K562 (cell line): Measurements from ENCODE around the gene CDK14. TPM values are rescaled to one million over a fixed set of nuclear protein-coding genes. Genes with fewer than 3 reads are reported as not detected.

Experiments
- ATAC-seq: fragments of 200-7000 bp; cut with Tn5 transposase; 3 replicates; pipeline ENCODE4 v1.9.1; 2020; ENCODE audit warnings: moderate library complexity
- BruUV-seq: library from RNA; stranded (reverse); fragments of 400-500 nt; replicated peaks from 2 replicates; lab custom pipeline; 2021; lab: Mats Ljungman, UMichigan
- CTCF ChIA-PET: fragments of 300-600 bp; formaldehyde crosslinking; extraction: SDS; loops from one replicate; lab custom pipeline; 2021; ENCODE audit warnings: low intra/inter-chr PET ratio; lab: Yijun Ruan, JAX
- POLR2A ChIA-PET: fragments of 300-600, 350-650 bp; sonication (Branson Sonifier 250); formaldehyde crosslinking; extraction: SDS; loops from one replicate; lab custom pipeline; 2021; ENCODE audit warnings: antibody characterized with exemption, inconsistent platforms; lab: Yijun Ruan, JAX
- DNase-seq, 4 experiments: peaks; one replicate each; pipeline versions ENCODE4 v3.0.0 to v3.0.0-alpha.2; 2011 to 2018; ENCODE audit warnings: low spot score in 3 of 4, mixed read lengths in 3 of 4; ENCODE audit errors: extremely low read depth in 1 of 4
- FAIRE-seq: peaks from 2 replicates; lab custom pipeline; 2011; peaks lifted over from hg19 to GRCh38; lab: Jason Lieb, UNC
- H2AFZ ChIP-seq: 2 replicates; pipeline ENCODE4 v1.6.0; 2011; ENCODE audit warnings: low read depth, low read length, control low read depth, inconsistent platforms
- H3K27ac ChIP-seq: fragments of 200-600 bp; 3 replicates; pipeline ENCODE4 v1.8.0; 2011; ENCODE audit warnings: low read depth, mild to moderate bottlenecking, control low read depth, inconsistent platforms, low read length, moderate library complexity, mixed read lengths; ENCODE audit errors: extremely low read depth
- H3K27me3 ChIP-seq, 2 experiments: fragments of 300-600 bp in 1 of 2; 2 replicates in 1 of 2; 3 replicates in 1 of 2; pipeline versions ENCODE4 v1.6.0 to v1.8.0; 2011; ENCODE audit warnings: inconsistent platforms in 2 of 2, low read length in 2 of 2, mild to moderate bottlenecking in 1 of 2, mixed read lengths in 1 of 2, moderate library complexity in 1 of 2; ENCODE audit not compliant: control insufficient read depth in 2 of 2, insufficient read depth in 2 of 2
- H3K36me3 ChIP-seq: fragments of 300-600 bp; 3 replicates; pipeline ENCODE4 v1.8.0; 2011; ENCODE audit warnings: mild to moderate bottlenecking, low read length, inconsistent platforms; ENCODE audit not compliant: control insufficient read depth, insufficient read depth
- H3K4me1 ChIP-seq, 2 experiments: fragments of 200-600 bp in 1 of 2; replicated peaks in 1 of 2; 2 replicates in 1 of 2; 3 replicates in 1 of 2; pipeline versions ENCODE4 v1.5.1 to v1.8.0; 2011; ENCODE audit warnings: inconsistent platforms in 2 of 2, low read length in 2 of 2, mild to moderate bottlenecking in 1 of 2, mixed read lengths in 1 of 2, moderate library complexity in 1 of 2; ENCODE audit not compliant: control insufficient read depth in 2 of 2, insufficient read depth in 2 of 2
- H3K4me2 ChIP-seq: 2 replicates; pipeline ENCODE4 v1.6.1; 2011; ENCODE audit warnings: low read length, control low read depth, inconsistent platforms, mixed read lengths; ENCODE audit not compliant: insufficient read depth
- H3K4me3 ChIP-seq: fragments of 200-600 bp; sonication (generic), shearing (Covaris generic); 2 replicates; pipeline ENCODE4 v1.5.1; 2016; ENCODE audit warnings: control low read depth, inconsistent platforms
- H3K79me2 ChIP-seq: fragments of 200-600 bp; 3 replicates; pipeline ENCODE4 v1.8.0; 2011; ENCODE audit warnings: low read length, inconsistent platforms; ENCODE audit not compliant: control insufficient read depth, insufficient read depth
- H3K9ac ChIP-seq, 2 experiments: 2 replicates each; pipeline versions ENCODE4 v1.6.0 to v1.6.1; 2011; ENCODE audit warnings: low read depth in 2 of 2, low read length in 2 of 2, control low read depth in 1 of 2, inconsistent platforms in 1 of 2, mild to moderate bottlenecking in 1 of 2, mixed read lengths in 1 of 2; ENCODE audit not compliant: insufficient read depth in 1 of 2
- H3K9me1 ChIP-seq: one replicate; pipeline ENCODE4 v1.6.0; 2011; ENCODE audit warnings: inconsistent platforms, mild to moderate bottlenecking, low read length, moderate library complexity; ENCODE audit not compliant: control insufficient read depth, insufficient read depth
- H3K9me3 ChIP-seq: replicated peaks from 2 replicates; pipeline ENCODE4 v1.5.1; 2011; ENCODE audit warnings: low read depth, low read length, inconsistent platforms; ENCODE audit not compliant: control insufficient read depth, insufficient read depth
- H4K20me1 ChIP-seq: replicated peaks from 2 replicates; pipeline ENCODE4 v1.6.1; 2011; ENCODE audit warnings: low read length, inconsistent platforms, mixed read lengths; ENCODE audit not compliant: control insufficient read depth, insufficient read depth
- ATF7 ChIP-seq: fragments of 450-650 bp; IDR thresholded peaks from 2 replicates; pipeline ENCODE4 v1.7.1; 2014; ENCODE audit warnings: mild to moderate bottlenecking, moderate library complexity
- HDAC1 ChIP-seq, 2 experiments: fragments of 450-650 bp; IDR thresholded peaks; 2 replicates each; pipeline ENCODE4 v1.6.1; 2016 to 2017; ENCODE audit warnings: inconsistent platforms in 1 of 2, mild to moderate bottlenecking in 1 of 2, moderate library complexity in 1 of 2
- JUNB ChIP-seq: fragments of 450-650 bp; formaldehyde crosslinking; conservative IDR thresholded peaks from 2 replicates; pipeline ENCODE4 v1.4.0; 2020; ENCODE audit warnings: mild to moderate bottlenecking
- JUND ChIP-seq, 2 experiments: IDR thresholded peaks; 2 replicates in 1 of 2; 3 replicates in 1 of 2; pipeline ENCODE4 v1.6.1; 2011; ENCODE audit warnings: borderline replicate concordance in 2 of 2, low read depth in 2 of 2, low read length in 2 of 2, improper control_type of control experiment in 1 of 2, missing biosample characterization in 1 of 2, missing genetic modification characterization in 1 of 2, missing genetic modification reagents in 1 of 2
- MNT ChIP-seq, 2 experiments: fragments of 450-650 bp; conservative IDR thresholded peaks; 2 replicates each; pipeline ENCODE4 v1.6.1; 2017; ENCODE audit warnings: mild to moderate bottlenecking in 2 of 2, moderate library complexity in 2 of 2
- WGBS: fragments of 100-300 bp; shearing (Covaris generic); methylation state at CpG from one replicate; pipeline ENCODE4 v1.1.6; 2016; ENCODE audit warnings: low coverage, mixed read lengths; ENCODE audit not compliant: insufficient coverage; ENCODE audit errors: missing lambda C conversion rate; 5-methylcytosine and 5-hydroxymethylcytosine counted together
- in situ Hi-C: fragments of 300-500 bp; cut with MboI; formaldehyde crosslinking; loops from 4 replicates; pipeline ENCODE4 v1.15.0; 2018; ENCODE audit warnings: inconsistent platforms, mixed read lengths
- intact Hi-C: fragments of 100-400 bp; cut with micrococcal nuclease; formaldehyde crosslinking; loops from 2 replicates; pipeline ENCODE4 v1.14.2; 2022
- polyA plus RNA-seq, 8 experiments: library from polyadenylated mRNA; depleted of rRNA in 4 of 8; stranded (reverse) in 5 of 8; unstranded in 3 of 8; fragments of >200 nt; fragmentation: Nextera tagmentation in 2 of 8; fragmentation: Illumina TruSeq in 1 of 8; extraction: Ambion mirVana in 2 of 8; extraction: Trizol in 1 of 8; gene quantifications; 2 replicates each; pipeline versions ENCODE4 v1.2.1 to v1.2.3, GENCODE V29; 2011 to 2014; ENCODE audit warnings: inconsistent platforms in 1 of 8, missing spikeins in 1 of 8
- total RNA-seq, 7 experiments: library from RNA; depleted of rRNA in 6 of 7; stranded (reverse); fragments of >200 nt in 6 of 7; fragmentation: Illumina TruSeq in 2 of 7; extraction: Trizol in 2 of 7; gene quantifications; 2 replicates each; pipeline versions ENCODE4 v1.2.1 to v1.2.3, GENCODE V29; 2011 to 2021; ENCODE audit warnings: low replicate concordance in 1 of 7
- TF ChIP-seq, protein P1 (sequence below), 2 experiments: fragments of 450-650 bp in 1 of 2; sonication (generic) in 1 of 2; formaldehyde crosslinking in 1 of 2; IDR thresholded peaks in 1 of 2; conservative IDR thresholded peaks in 1 of 2; 2 replicates each; pipeline versions ENCODE4 v1.6.1 to v1.8.1; 2016 to 2023; ENCODE audit warnings: mild to moderate bottlenecking in 2 of 2, moderate library complexity in 2 of 2, inconsistent platforms in 1 of 2, missing genetic modification reagents in 1 of 2

Gene CDK14
- total and polyA plus RNA-seq, 9 of the 15 experiments (the other 6 are each of a cell fraction or from before 2014, with no cell fraction given): 0.03 to 0.91 (median 0.16) TPM

- ChIA-PET POLR2A (no interaction called here), CTCF (no interaction called here)
- no peak for FAIRE-seq
- no TSS peak for BruUV-seq
- ATAC-seq: no peak
- Histone ChIP-seq H3K9ac (no peak overlapping the region), H3K27ac (no peak overlapping the region), H3K27me3 (no peaks in the 10 kb centered on the region), H3K36me3 (no peaks in the 10 kb centered on the region), H4K20me1 (no peaks in the 10 kb centered on the region), H3K4me3 (no peak overlapping the region), H3K9me1 (no peaks in the 10 kb centered on the region), H2AFZ (no peak overlapping the region), H3K79me2 (no peaks in the 10 kb centered on the region), H3K9me3 (0 out of 2 replicates have a peak, but pooled peaks cover 2% of the 10 kb centered on the region), H3K4me2 (no peak overlapping the region), H3K4me1 (no peaks in the 10 kb centered on the region)
- TF ChIP-seq MNT (conservative IDR thresholded peaks at IDR 0.05) (no peak), JUND (IDR thresholded peaks at IDR 0.05; ENCODE audit: borderline replicate concordance, low read depth, low read length) (0 out of 2 replicates have a peak, but pooled peaks have one; percentile 17), JUND (tag; IDR thresholded peaks at IDR 0.05; ENCODE audit: borderline replicate concordance, low read depth, low read length) (peak; percentile 43; the same call in 1 of the 3 replicates), ATF7 (0 out of 2 replicates have a peak, but pooled peaks have one; percentile 46), HDAC1 (IDR thresholded peaks at IDR 0.05) (no peak), JUNB (CRISPR knock-in tag) (peak; percentile 75)
- TF ChIP-seq, protein P1, sequence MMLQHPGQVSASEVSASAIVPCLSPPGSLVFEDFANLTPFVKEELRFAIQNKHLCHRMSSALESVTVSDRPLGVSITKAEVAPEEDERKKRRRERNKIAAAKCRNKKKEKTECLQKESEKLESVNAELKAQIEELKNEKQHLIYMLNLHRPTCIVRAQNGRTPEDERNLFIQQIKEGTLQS (IDR thresholded peaks at IDR 0.05): peak; percentile 72
- TF ChIP-seq, protein P1 (CRISPR knock-in tag; conservative IDR thresholded peaks at IDR 0.05): no peak
- in situ Hi-C loops: no loop called here
- intact Hi-C loops: no loop called here
- DNase-seq: no peak
- 2% methylated on average over 2 of the region's 2 CpGs for WGBS
Observed at GRCh38 chr7:90980545-90980944, 384.4 kb downstream of the CDK14 start.
